ENCODE results near the gene TSPY9.
"Not testable (repeated sequence)": the region's sequence is repeated elsewhere in the genome, so short reads cannot be mapped to it uniquely, and the experiment has no call there.

TSPY9 gene, protein sequence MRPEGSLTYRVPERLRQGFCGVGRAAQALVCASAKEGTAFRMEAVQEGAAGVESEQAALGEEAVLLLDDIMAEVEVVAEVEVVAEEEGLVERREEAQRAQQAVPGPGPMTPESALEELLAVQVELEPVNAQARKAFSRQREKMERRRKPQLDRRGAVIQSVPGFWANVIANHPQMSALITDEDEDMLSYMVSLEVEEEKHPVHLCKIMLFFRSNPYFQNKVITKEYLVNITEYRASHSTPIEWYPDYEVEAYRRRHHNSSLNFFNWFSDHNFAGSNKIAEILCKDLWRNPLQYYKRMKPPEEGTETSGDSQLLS

DNA sequence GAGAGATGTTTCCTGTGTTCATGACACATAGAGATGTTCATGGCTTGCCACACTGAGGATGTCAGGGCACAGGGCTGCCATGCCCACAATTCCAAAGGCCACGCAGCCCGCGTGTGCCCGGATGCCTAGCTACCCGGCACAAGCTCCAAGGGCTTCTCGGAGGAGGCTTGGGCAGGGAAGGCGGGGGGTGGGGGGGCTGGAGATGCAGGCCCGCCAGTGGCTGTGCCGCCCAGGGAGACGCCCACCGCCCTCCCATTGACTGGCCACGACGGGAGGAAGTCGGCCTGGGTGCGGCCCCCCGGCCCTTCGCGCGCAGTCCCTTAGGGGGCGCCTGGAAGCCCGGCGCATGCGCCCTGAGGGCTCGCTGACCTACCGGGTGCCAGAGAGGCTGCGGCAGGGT lies at the start of gene TSPY9:
Gene TSPY9, plus strand, starts transcription at position 301 of the 400 bp plus-strand sequence. Its CDS starts 46 bp downstream, at position 347.
- not testable (repeated sequence) for H3K4me3 ChIP-seq (ENCODE audit: low read depth, low read length); H3K9me3 ChIP-seq (ENCODE audit: control insufficient read depth, insufficient read depth, low read depth, low read length); H3K4me1 ChIP-seq (ENCODE audit: control insufficient read depth, insufficient read depth, low read length); H3K9ac ChIP-seq (ENCODE audit: low read length); H3K27ac ChIP-seq (ENCODE audit: low read depth, low read length); H3K36me3 ChIP-seq (ENCODE audit: control insufficient read depth, insufficient read depth, low read length); H3K27me3 ChIP-seq (ENCODE audit: control insufficient read depth, insufficient read depth, low read length)

DNA sequence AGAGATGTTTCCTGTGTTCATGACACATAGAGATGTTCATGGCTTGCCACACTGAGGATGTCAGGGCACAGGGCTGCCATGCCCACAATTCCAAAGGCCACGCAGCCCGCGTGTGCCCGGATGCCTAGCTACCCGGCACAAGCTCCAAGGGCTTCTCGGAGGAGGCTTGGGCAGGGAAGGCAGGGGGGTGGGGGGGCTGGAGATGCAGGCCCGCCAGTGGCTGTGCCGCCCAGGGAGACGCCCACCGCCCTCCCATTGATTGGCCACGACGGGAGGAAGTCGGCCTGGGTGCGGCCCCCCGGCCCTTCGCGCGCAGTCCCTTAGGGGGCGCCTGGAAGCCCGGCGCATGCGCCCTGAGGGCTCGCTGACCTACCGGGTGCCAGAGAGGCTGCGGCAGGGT lies 20.4 kb upstream of the TSPY9 start, which contains the start of gene TSPY1:
Gene TSPY1, plus strand, starts transcription at position 301 of the 400 bp plus-strand sequence. Its CDS starts 46 bp downstream, at position 347.
- H3K9ac ChIP-seq (ENCODE audit: low read length); H3K9me3 ChIP-seq (ENCODE audit: control insufficient read depth, insufficient read depth, low read depth, low read length); H3K27ac ChIP-seq (ENCODE audit: low read depth, low read length); H3K36me3 ChIP-seq (ENCODE audit: control insufficient read depth, insufficient read depth, low read length); H3K27me3 ChIP-seq (ENCODE audit: control insufficient read depth, insufficient read depth, low read length); H3K4me1 ChIP-seq (ENCODE audit: control insufficient read depth, insufficient read depth, low read length); H3K4me3 ChIP-seq (ENCODE audit: low read depth, low read length): not testable (repeated sequence)

DNA sequence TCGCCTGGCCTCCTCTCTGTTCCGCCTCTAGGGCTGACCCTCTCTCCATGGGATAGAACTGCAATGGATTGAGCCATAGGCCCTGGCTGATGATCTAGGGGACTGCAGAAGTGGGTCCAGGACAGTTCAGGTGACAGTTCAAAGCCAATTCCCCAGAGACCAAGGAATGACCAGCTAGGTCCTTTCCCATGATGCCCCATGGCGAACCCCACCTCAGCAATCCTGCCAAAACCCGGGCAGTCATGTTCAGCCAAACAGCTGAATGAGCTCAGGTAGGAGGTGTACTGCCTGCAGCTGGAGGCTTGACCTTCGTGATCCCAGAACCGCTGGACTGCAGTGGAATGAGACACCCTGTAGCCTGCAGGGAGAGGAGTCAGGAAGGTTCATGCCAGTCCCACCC lies 17.3 kb downstream of the TSPY9 start:
- not testable (repeated sequence) for H3K27ac ChIP-seq (ENCODE audit: low read depth, low read length); H3K4me1 ChIP-seq (ENCODE audit: control insufficient read depth, insufficient read depth, low read length); H3K4me3 ChIP-seq (ENCODE audit: low read depth, low read length); H3K27me3 ChIP-seq (ENCODE audit: control insufficient read depth, insufficient read depth, low read length); H3K9ac ChIP-seq (ENCODE audit: low read length); H3K9me3 ChIP-seq (ENCODE audit: control insufficient read depth, insufficient read depth, low read depth, low read length); H3K36me3 ChIP-seq (ENCODE audit: control insufficient read depth, insufficient read depth, low read length)

DNA sequence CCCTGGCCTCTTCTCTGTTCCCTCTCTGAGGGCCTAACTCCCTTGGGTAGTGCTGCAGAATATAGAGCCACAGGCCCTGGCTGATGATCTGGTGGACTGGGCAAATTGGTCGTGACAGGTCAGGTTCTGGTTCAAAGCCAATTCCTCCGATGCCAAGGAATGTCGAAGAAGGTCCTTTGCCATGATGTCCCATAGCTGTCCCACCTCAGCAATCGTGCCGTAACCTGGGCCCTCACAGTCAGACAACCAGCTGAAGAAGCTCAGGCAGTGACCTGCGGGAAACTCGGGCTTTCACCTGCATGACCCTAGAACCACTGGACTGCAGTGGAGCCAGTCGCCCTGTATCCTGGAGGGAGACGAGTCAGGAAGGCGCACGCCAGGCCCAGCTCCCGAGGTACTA lies 29.2 kb downstream of the TSPY9 start:
- H3K4me3 ChIP-seq (ENCODE audit: low read depth, low read length); H3K9ac ChIP-seq (ENCODE audit: low read length); H3K36me3 ChIP-seq (ENCODE audit: control insufficient read depth, insufficient read depth, low read length); H3K27ac ChIP-seq (ENCODE audit: low read depth, low read length); H3K4me1 ChIP-seq (ENCODE audit: control insufficient read depth, insufficient read depth, low read length); H3K27me3 ChIP-seq (ENCODE audit: control insufficient read depth, insufficient read depth, low read length); H3K9me3 ChIP-seq (ENCODE audit: control insufficient read depth, insufficient read depth, low read depth, low read length): not testable (repeated sequence)

DNA sequence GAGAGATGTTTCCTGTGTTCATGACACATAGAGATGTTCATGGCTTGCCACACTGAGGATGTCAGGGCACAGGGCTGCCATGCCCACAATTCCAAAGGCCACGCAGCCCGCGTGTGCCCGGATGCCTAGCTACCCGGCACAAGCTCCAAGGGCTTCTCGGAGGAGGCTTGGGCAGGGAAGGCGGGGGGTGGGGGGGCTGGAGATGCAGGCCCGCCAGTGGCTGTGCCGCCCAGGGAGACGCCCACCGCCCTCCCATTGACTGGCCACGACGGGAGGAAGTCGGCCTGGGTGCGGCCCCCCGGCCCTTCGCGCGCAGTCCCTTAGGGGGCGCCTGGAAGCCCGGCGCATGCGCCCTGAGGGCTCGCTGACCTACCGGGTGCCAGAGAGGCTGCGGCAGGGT lies 40.5 kb downstream of the TSPY9 start, which contains the start of gene TSPY10:
Gene TSPY10, plus strand, starts transcription at position 301 of the 400 bp plus-strand sequence. Its CDS starts 46 bp downstream, at position 347.
- not testable (repeated sequence) for H3K27me3 ChIP-seq (ENCODE audit: control insufficient read depth, insufficient read depth, low read length); H3K4me1 ChIP-seq (ENCODE audit: control insufficient read depth, insufficient read depth, low read length); H3K36me3 ChIP-seq (ENCODE audit: control insufficient read depth, insufficient read depth, low read length); H3K9ac ChIP-seq (ENCODE audit: low read length); H3K9me3 ChIP-seq (ENCODE audit: control insufficient read depth, insufficient read depth, low read depth, low read length); H3K27ac ChIP-seq (ENCODE audit: low read depth, low read length); H3K4me3 ChIP-seq (ENCODE audit: low read depth, low read length)

All from HUES6 (cell line).